Measurements from ENCODE around the gene SMAD4. TPM values are rescaled to one million over a fixed set of nuclear protein-coding genes. Genes with fewer than 3 reads are reported as not detected.
A peak's percentile ranks its signal among the peaks of the same experiment; 100 is the strongest.

SMAD4 gene
- total RNA-seq, 1 experiment from 2014 or later, result 60.7 TPM

DNA sequence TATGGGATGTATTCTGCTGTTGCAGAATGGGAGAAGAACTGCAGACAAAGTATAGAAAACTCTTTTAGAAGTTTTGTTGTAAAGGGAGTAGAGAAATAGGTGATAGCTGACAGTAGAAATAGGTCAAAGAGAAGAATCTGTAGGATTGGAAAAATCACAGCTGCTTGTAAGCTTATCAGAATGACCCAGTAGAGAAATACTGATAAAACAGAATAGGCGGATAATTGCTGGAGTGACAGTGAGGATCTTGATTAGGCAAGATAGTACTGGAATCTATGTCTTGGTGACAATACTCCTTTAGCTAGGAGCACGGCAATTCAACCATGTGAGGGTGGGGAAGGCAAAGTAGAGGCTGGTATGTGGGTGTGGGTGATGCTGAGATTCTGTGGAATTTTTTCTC lies 4.5 kb upstream of the SMAD4 start:
- CTCF ChIA-PET, result no interaction called here
- no peak overlapping the region for H3K27ac ChIP-seq
- H2AFZ ChIP-seq, result no peak overlapping the region
- H3K9me2 ChIP-seq (ENCODE audit: insufficient read depth), result no peaks in the 10 kb centered on the region
- H3K79me2 ChIP-seq (ENCODE audit: low read depth), result peaks cover 16% of the 10 kb centered on the region
- intact Hi-C loops (cut with micrococcal nuclease; ENCODE audit: unreplicated experiment), result no loop called here
- H3K36me3 ChIP-seq (ENCODE audit: low read depth), result no peaks in the 10 kb centered on the region
- POLR2A ChIA-PET (ENCODE audit: unreplicated experiment), result no interaction called here
- no peaks in the 10 kb centered on the region for H3K9me3 ChIP-seq (ENCODE audit: insufficient read depth, low read depth)
- peaks cover 16% of the 10 kb centered on the region for H3K4me1 ChIP-seq (replicated peaks; ENCODE audit: insufficient read depth)
- H4K20me1 ChIP-seq (ENCODE audit: insufficient read depth), result no peaks in the 10 kb centered on the region
- BruUV-seq (replicated peaks), result no TSS peak
- H3K4me3 ChIP-seq, result no peak overlapping the region
- H3K4me2 ChIP-seq, result no peak overlapping the region
- TF ChIP-seq, protein P1, sequence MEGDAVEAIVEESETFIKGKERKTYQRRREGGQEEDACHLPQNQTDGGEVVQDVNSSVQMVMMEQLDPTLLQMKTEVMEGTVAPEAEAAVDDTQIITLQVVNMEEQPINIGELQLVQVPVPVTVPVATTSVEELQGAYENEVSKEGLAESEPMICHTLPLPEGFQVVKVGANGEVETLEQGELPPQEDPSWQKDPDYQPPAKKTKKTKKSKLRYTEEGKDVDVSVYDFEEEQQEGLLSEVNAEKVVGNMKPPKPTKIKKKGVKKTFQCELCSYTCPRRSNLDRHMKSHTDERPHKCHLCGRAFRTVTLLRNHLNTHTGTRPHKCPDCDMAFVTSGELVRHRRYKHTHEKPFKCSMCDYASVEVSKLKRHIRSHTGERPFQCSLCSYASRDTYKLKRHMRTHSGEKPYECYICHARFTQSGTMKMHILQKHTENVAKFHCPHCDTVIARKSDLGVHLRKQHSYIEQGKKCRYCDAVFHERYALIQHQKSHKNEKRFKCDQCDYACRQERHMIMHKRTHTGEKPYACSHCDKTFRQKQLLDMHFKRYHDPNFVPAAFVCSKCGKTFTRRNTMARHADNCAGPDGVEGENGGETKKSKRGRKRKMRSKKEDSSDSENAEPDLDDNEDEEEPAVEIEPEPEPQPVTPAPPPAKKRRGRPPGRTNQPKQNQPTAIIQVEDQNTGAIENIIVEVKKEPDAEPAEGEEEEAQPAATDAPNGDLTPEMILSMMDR (conservative IDR thresholded peaks at IDR 0.05), result no peak
- no peak for TF ChIP-seq EZH2 (IDR thresholded peaks at IDR 0.05; ENCODE audit: low read depth)
- no peaks in the 10 kb centered on the region for H3F3A ChIP-seq (ENCODE audit: insufficient read depth, low read depth)
- no peaks in the 10 kb centered on the region for H3K27me3 ChIP-seq (ENCODE audit: insufficient read depth, low read depth)
- no peak for DNase-seq

DNA sequence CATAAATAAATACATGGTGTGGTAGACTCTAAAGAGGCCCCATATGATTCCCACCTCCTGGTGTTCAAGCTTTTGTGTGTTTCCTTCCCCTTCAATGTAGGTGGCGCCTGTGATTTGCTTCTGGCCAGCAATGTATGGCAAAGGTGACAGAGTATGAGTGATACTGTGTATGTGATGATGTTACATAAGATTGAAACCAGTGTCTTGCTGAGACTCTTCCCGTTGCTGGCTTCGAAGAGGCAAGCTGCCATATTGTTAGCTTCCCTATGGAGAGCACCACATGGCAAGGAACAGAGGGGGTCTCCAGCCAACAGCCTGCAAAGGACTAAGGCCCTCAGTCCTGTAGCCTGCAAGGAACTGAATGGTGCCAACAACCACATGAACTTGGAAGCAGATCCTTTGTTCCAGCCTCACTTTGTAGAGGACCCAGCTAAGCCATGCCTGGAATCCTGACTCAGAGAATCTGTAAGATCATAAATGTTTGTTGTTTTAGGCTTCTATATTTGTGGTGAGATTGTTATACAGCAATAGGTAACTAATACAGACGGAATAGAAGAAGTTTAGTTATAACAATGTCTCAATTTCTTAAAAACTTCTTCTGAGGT lies 1.7 kb upstream of the SMAD4 start:
- BruUV-seq (replicated peaks), result no TSS peak
- peak overlapping the region; percentile 80; the same call in 1 of the 2 replicates for H3K4me3 ChIP-seq
- peak overlapping the region; percentile 87; the same call in 1 of the 2 replicates for H3K4me2 ChIP-seq
- peaks cover 27% of the 10 kb centered on the region for H4K20me1 ChIP-seq (ENCODE audit: insufficient read depth)
- no peaks in the 10 kb centered on the region for H3K27me3 ChIP-seq (ENCODE audit: insufficient read depth, low read depth)
- CTCF ChIA-PET, result interaction anchor here (0.5 to 0.6 kb wide), 3 partner anchors 9 to 1554 kb away, joined by 3 to 10 read pairs (median 5); no protein-coding TSS in a partner anchor
- peaks cover 43% of the 10 kb centered on the region for H3K79me2 ChIP-seq (ENCODE audit: low read depth)
- H3F3A ChIP-seq (ENCODE audit: insufficient read depth, low read depth), result peaks cover 8% of the 10 kb centered on the region; the same call in 1 of the 2 replicates
- peak; percentile 12 to 53 for DNase-seq
- H2AFZ ChIP-seq, result no peak overlapping the region
- POLR2A ChIA-PET (ENCODE audit: unreplicated experiment), result no interaction called here
- intact Hi-C loops (cut with micrococcal nuclease; ENCODE audit: unreplicated experiment), result loop anchor here (1.0 kb wide), 1 partner anchor 60 kb away; the partner anchor contains the start of gene ELAC1
- H3K4me1 ChIP-seq (replicated peaks; ENCODE audit: insufficient read depth), result peaks cover 33% of the 10 kb centered on the region
- H3K27ac ChIP-seq, result peak overlapping the region; percentile 53
- no peak for TF ChIP-seq EZH2 (IDR thresholded peaks at IDR 0.05; ENCODE audit: low read depth)
- TF ChIP-seq, protein P1 (conservative IDR thresholded peaks at IDR 0.05), result no peak
- H3K9me2 ChIP-seq (ENCODE audit: insufficient read depth), result no peaks in the 10 kb centered on the region
- H3K36me3 ChIP-seq (ENCODE audit: low read depth), result 0 out of 2 replicates have a peak, but pooled peaks cover 1% of the 10 kb centered on the region
- no peaks in the 10 kb centered on the region for H3K9me3 ChIP-seq (ENCODE audit: insufficient read depth, low read depth)

DNA sequence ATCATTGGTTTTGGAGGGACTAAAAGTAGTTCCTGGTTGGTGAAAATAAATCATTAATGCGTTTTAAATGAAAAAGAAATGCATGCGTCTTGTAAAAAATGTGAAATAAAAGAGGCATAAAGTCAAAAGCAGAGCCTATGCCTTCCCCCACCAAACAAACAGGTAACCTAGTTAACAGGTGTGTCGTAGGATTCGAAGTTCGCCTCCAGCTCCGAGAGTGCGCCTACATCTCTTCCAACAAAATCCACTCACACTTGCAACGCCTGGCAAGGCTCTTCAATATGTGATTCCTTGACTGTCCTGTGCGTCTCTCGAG lies 677 bp upstream of the SMAD4 start:
- no peaks in the 10 kb centered on the region for H3K27me3 ChIP-seq (ENCODE audit: insufficient read depth, low read depth)
- peak overlapping the region; percentile 67 for H3K27ac ChIP-seq
- no peak for DNase-seq
- ChIA-PET CTCF (no interaction called here), POLR2A (ENCODE audit: unreplicated experiment) (interaction anchor here (0.8 kb wide), 1 partner anchor 168 kb away, joined by 6 read pairs; the partner anchor contains the start of gene MEX3C)
- BruUV-seq (replicated peaks), result TSS peak; percentile 55
- H4K20me1 ChIP-seq (ENCODE audit: insufficient read depth), result peaks cover 36% of the 10 kb centered on the region
- intact Hi-C loops (cut with micrococcal nuclease; ENCODE audit: unreplicated experiment), result no loop called here
- no peaks in the 10 kb centered on the region for H3K9me2 ChIP-seq (ENCODE audit: insufficient read depth)
- peak overlapping the region; percentile 95 for H2AFZ ChIP-seq
- TF ChIP-seq, protein P1 (conservative IDR thresholded peaks at IDR 0.05), result no peak
- TF ChIP-seq EZH2 (IDR thresholded peaks at IDR 0.05; ENCODE audit: low read depth), result no peak
- no peaks in the 10 kb centered on the region for H3K9me3 ChIP-seq (ENCODE audit: insufficient read depth, low read depth)
- peaks cover 33% of the 10 kb centered on the region for H3K4me1 ChIP-seq (replicated peaks; ENCODE audit: insufficient read depth)
- H3K4me2 ChIP-seq, result peak overlapping the region; percentile 87
- H3K79me2 ChIP-seq (ENCODE audit: low read depth), result peaks cover 53% of the 10 kb centered on the region
- H3K4me3 ChIP-seq, result peak overlapping the region; percentile 80
- H3K36me3 ChIP-seq (ENCODE audit: low read depth), result 0 out of 2 replicates have a peak, but pooled peaks cover 7% of the 10 kb centered on the region
- peaks cover 8% of the 10 kb centered on the region; the same call in 1 of the 2 replicates for H3F3A ChIP-seq (ENCODE audit: insufficient read depth, low read depth)
